HG03025 (cell line): ENCODE results near the gene TTR.

Experiments
- ATAC-seq: cut with Tn5 transposase; IDR thresholded peaks from one replicate; pipeline ENCODE4 v1.9.1; 2021; ENCODE audit warnings: mild to moderate bottlenecking, moderate library complexity; ENCODE audit not compliant: unreplicated experiment, low FRiP score

Gene TTR

DNA sequence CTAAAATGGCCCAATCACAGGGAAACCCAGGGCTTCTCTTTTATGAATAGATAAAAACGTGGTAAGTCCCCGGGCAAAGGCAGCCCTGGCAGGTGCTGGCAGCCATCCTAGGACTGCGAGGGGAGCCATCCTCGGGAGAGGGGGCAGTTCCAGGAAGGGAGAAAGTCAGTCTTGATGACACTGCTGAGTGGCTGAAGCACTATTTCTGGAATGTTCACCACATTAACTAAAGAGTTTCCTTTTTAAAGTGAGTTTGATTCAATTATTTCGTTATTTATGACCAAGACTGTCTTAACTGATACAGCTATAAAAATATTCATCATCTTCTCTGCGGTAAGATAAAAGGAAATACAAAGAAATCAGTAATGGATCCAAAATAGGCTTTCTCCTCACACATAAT is 20.4 kb downstream of the TTR start:
- no peak for ATAC-seq

DNA sequence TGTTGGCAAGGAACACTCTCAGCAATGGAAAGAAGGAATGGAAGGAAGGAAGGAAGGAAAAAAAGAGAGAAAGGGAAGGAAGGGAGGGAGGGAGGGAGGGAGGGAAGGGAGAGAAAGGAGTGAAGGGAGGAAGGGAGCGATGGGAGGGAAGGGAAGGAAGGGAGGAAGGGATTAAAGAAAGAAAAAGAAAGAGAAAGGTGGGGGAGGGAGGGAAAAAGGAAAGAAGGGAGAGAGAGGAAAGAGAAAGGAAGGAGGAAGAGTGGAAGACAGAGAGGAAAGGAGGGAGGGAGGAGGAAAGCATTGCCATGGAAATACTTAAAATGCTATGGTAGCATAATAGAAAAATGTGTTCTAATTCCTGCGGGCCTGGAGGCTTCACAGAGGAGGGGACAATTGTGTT is 22.4 kb downstream of the TTR start:
- ATAC-seq = no peak

DNA sequence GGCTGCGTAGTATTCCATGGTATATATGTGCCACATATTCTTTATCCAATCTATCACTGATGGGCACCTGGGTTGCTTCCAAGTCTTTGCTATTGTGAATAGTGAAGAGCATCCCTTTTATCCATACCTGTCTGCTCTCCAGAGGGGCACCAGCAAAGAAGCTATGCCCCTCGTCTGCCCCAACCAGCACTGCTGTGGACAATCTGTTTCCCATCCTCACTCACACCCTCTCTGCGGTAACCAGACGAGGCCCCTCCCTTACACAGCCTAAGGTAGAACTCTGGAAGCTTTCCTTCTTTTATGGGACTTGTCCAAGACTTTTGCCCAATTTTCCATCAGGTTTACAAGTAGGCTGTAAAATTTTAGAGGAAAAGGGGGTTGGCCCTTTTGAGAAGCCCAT is 24.9 kb downstream of the TTR start:
- no peak for ATAC-seq

DNA sequence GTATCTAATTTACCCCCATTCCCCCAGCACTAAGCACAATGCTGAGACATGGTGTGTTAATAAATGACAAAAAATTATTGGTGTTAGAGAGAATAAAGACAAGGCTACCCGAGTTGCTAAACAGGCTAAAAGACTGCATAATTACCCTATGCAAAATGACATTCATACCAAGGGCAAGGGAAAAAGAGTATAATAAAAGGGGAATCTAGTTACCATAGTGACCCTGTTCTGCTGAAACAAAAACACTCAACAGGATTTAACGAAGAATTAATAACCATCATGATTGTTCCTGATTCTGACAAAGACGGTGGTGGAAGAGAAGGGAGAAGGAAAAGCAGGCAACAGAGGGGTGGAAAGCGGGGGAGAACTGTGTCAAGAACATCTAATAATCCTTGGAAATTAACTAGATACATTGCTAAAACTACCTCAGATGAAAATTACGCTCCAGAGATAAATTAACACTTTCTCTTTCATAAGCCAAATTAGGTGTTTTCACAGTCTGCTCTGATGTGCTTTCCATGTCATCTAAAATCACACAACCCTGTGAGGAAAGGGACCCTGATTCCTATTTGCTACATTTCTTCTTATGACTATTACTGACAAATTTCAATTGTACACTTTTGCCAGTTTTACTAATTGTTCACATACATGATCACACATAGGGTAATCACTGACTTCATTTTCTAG is 25.5 kb downstream of the TTR start:
- ATAC-seq = no peak

DNA sequence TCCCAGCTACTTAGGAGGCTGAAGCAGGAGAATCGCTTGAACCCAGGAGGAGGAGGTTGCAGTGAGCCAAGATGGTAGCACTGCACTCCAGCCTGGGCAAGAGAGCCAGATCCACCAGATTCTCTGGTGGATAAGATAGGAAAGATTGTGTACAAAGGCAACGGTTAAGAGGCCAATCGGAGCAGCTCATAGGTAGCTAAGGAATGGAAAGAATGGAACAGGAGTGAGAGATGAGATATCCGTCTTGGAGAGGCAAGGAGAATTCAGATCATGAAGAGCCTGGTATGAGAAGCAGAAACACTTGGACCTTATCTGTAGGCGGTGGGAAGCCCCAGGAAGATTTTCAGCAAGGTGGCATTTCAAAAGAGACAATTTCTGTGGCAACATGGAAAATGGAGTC is 27.1 kb downstream of the TTR start:
- no peak for ATAC-seq

DNA sequence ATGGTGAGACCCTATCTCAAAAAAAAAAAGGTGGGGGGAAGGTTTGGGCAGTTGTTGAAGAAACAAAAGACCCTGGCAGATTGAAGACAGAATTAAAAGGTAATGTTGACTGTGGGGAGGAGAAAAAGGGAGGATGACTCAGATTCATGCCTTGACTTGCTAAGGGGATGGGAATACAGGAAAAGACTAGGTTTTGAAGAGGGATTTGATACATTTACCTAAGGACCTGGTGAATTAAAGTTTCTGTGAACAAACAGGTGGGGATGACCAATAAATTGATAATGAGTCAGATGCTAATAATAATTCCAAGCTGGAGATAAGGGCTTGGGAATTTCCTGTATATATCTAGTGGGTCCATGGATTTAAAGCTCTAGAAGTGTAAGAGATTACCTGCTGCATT is 27.6 kb downstream of the TTR start:
- no peak for ATAC-seq

DNA sequence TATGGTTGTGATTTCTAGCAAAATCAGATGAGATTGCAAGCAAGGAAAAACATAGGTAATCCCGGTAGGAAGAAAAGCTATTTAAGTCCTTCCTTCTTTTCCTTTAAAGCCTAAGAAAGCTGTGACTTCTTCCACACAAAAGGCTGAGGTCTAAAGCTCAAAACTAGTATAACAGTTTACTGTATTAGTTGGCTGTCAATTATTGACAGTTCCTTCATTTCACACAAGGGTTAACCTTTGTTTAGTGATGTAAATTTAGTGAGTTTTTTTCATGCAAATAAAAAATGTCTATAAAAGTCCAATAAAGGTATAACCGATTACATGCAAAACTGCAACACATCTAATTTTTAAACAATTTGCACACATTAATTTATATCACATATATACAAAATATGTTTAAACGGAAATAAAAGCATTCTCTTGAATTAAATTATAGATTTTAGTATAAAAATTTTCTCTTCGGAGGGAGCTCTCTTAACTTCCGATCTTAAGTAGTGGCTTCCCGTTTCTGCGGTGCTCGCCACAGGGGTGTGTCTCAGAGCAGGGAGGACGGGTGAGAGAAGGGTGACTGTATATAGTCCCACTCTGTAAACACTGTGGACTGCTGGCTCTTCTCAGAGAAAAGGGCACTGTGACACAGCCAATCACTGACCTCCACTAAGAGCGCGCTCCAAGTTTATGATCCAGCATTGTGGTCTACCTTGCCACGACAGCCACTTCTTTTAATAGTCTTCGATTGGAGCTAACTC is 33.4 kb downstream of the TTR start:
- no peak for ATAC-seq

DNA sequence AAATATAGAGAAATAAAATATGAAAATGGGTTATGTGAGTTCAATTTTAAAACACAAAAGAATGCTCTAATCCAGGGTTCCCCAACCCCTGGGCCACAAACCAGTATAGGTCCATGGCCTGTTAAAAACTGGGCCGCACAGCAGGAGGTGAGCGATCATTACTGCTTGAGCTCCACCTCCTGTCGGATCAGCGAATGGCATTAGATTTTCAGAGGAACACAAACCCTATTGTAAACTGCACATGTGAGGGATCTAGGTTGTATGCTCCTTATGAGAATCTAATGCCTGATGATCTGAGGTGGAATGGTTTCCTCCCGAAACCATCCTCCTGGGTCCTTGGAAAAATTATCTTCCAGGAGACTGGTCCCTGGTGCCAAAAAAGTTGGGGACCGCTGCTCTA is 34.7 kb downstream of the TTR start:
- no peak for ATAC-seq

DNA sequence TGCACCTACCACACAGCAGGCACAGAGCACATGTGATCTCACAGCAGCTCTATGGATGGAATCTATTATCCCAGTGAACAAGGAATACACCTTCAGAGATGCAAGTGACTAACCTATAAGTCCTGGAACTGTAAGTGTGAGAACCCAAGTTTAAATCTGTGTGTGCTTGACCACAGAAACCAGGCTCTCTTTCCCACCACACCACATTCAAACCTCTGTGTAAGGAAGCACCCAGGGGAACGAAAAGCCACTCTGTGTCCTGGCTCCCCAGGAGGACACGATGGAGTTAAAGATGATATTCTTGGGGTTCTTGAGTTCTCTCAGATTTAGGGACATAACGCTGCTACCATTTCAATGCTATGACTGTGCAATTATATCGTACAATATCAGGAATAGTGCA is 38.9 kb downstream of the TTR start:
- ATAC-seq = no peak

DNA sequence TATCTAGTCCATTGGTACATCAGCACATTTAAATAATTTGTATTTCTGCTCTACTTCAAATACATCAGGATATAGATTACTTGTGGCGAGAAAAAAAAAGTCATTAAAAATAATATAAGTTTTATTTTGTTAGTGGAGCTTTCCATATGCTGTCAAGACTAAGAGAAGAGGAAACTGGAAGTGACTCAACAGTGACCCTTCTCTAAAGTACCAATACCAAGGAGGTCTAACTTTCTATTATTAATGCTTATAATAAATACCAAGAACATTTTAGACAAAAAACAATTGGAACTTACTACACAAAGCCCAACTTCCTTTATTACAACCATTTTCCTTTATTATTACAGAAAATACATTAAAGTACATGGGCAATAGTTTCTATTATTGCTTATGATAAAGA is 39.8 kb downstream of the TTR start:
- ATAC-seq = no peak

DNA sequence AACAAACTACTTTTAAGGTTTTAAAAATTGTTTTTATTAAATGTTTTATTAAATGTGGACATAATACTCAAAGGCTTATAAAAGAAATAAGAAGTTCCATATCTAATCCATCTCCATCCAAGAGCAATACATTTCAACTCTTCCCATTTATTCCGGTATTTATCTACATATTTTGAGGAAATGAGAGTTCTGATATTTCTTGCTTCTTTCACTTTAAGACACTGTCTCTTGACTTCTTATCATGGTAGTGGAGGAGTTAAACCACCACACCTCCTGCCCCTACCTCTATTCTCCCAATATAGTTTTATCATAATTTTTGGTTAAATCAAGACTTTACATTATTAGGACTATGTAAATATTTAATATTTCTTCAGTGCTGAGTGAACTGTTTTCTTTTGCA is 40.7 kb downstream of the TTR start:
- ATAC-seq = no peak

DNA sequence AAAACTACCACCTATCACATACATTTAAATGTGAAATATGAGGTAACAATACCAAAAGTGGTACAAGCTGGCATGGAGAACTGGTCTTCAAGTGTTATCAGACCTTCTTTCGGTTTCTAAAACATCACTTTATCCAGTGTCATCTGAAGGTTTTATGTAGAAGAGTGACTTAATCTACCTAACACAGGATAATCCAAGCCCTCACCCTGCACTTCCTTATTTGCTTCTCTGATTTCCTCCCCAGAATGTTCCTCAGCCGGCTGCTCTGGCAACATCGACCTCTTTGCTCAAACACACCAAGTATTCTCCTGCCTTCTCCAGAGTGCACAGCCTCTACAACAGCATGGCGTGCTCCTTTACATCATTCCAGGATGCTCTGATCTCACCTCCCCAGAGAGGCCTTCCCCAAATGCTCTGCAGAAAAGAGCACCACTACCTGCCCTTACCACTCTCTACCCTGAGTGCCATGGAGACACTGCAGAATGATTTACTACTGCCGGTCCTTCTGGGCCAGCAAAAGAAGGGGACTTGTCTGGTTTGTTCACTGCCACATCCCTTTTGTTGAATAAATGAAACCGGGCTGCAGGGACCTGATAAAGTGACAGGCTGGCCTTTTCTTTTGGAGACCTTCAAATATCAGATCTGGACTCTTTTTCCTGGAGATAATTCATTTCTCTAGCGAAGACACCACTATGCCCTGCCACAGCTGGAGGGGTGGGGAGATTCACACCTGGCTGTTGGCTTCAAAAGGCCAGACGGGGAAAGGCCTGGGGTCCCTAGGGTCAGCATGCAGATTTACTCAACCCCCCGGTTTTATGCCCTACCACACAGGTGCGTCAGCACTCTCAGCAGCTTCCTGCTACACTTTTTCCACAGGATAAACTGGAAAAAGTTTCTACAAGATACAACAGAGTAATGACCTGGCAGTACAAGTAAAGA is 42.0 kb downstream of the TTR start:
- peak; percentile 18 for ATAC-seq

DNA sequence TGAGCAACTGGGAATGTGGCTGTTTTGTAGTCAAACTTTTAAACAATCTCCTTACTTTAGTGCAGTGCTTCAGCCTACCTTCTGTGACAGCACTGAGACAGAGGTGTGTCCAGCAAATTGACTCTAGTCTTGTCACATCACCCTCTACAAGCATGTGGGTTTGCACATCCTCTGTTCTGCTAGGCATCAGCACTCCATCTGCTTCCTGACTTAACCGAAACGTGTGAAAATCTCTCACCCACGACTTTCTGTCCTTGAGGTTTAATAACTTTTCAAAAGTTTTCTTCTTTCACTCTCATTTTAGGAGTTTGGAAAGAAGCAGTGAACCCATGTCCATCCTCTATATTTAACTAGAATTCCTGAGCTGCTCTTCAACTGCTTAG is 42.6 kb downstream of the TTR start:
- ATAC-seq = peak; percentile 97

DNA sequence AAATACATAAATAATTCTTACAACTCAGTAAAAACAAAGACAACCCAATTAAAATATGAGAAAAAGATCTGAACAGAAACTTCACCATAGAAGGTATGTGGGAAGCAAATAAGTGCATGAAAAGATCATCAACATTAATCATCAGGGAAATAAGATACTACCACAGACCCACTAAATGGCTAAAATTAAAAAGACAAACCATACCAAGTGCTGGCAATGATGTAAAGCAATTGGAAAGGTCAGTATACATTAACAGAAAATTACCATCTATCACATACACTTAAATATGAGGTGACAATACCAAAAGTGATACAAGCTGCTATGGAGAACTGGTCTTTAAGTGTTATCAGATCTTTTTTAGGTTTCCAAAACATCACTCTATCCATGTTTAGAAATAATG is 44.7 kb downstream of the TTR start:
- no peak for ATAC-seq

DNA sequence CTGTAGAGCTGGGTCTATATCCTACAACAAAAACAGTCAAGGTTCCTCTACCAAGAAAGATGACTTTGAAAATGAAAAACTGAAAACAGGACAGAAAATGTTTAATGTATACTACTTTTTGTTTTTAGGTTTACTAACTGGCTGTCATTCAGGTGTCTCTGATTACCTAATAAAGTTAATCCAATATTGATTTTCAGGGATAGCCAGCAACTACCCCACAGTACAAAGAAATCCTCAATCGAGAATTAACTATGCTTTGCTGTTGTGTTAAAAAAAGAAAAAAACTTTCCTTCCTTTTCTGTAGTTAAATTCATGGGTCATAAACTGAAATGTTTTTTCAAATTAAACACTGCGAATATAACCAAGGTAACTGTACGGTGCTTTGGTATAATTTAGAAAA is 45.8 kb downstream of the TTR start:
- ATAC-seq = no peak

DNA sequence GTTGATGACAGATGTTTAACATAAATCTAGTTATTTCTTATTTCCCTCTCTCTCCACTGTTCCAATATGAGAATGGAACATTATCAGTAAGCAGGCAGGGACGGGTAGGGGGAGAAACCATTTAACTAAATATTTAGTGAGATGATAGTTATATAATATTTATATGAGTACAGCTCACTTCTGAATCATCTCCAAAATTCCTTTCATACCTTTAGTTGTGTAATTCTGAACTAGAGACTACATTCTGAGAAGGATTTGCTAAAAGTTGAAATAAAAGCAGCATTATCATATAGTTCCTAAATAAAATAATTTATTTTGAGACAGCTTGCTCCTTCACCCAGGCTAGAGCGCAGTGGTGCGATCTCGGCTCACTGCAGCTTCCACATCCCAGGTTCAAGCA is 51.3 kb downstream of the TTR start:
- no peak for ATAC-seq

DNA sequence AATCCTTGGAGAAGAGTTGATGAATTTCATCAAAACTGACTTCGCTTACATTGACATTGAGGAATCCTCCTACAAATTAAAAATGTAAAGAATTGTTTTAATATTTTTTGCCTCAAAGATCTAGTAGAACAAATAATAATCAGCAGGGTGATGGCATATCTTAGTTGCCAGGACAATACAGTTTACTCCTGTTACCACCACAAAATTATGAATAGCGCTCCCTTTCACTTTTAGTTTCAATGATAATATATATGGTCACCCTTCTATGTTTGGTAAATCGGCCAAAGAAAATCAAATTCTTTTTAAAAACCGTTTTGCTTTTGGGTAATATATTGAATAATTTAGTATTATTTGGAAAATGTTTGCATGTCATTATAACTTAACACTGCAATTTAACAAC is 53.7 kb downstream of the TTR start:
- ATAC-seq = no peak

DNA sequence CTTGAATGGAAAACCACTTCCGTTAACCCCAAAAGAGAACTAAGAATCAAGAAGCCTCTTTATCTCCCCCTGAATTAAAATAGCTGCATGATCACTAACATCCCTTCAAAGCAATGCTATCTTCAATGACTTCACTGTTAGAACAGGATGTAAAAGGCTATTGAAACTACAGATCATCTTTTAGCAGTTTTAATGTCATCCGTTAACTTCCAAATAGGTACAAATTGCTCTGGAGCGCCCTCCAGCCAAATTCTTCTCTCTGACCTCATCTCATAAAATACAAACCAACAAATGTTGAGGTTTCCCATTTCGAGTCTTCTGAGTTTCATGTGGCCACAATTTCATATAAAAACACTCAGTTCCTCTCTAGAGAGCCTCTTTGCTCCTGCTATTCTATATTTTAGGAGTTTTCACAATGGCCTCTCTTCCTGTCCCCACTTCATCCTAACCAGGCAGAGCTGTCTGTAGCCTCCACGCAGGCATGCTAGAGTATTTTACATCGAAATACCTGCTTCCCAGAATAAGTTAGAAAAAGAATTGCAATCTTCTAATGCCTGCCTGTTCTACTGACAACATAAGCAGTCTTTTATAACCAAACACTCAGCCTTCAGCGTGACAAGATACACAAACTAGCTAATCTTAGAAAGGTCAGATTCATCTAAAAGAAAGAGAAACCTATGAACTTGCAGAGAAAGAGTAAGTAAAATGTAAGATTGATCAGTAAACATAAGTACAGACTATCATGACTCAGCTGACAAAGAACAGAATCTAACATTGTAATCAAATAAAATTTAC is 54.9 kb downstream of the TTR start:
- ATAC-seq = no peak

DNA sequence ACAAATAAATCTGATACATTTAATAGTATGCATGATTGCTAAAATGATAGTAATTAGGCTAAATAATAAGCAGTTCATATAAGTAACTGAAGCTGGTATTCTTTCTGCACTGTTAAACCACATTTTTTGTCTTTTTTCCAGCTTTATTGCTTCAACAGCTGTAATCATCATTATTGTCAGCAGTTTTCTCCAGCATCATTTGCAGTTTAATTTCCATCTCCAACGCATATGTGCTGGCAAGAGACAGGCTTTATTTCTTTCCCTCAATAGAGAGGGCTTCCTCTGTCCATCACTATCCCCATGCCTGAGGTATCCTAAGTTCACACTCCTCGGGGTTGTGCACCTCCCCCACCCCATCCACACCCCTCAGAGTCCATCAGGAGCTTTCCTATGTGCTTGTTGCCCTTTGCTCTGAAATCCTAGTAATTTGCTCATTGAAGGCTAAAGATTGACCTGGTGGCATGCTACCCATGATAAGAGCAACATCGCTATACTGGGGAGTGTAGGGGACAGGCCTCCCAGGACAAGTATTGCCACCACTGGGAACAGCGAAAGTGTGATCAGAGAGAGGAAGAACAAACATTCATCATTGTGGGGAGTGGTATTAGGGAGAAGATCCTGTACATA is 55.6 kb downstream of the TTR start:
- no peak for ATAC-seq
